HG03196 (cell line): ENCODE data around the gene SP3.
A peak's percentile ranks its signal among the peaks of the same experiment; 100 is the strongest.

Experiments used
- ATAC-seq: cut with Tn5 transposase; IDR thresholded peaks from one replicate; pipeline ENCODE4 v1.9.1; 2021; ENCODE audit not compliant: unreplicated experiment

The SP3 gene

GRCh38 chr2:173969886-173970285, 4.7 kb upstream of the SP3 start:
- ATAC-seq: no peak

GRCh38 chr2:173968551-173968950, 3.4 kb upstream of the SP3 start:
- no peak for ATAC-seq

- no peak for ATAC-seq
Measured at GRCh38 chr2:173966274-173967098, 1.3 kb upstream of the SP3 start.

- ATAC-seq: no peak
Measured at GRCh38 chr2:173964565-173965371, 405 bp downstream of the SP3 start.

GRCh38 chr2:173963817-173964564, 1.2 kb downstream of the SP3 start:
- peak; percentile 53 for ATAC-seq

GRCh38 chr2:173963323-173963816, 1.8 kb downstream of the SP3 start:
- ATAC-seq: peak; percentile 24

- no peak for ATAC-seq
Measured at GRCh38 chr2:173962583-173963110, 2.5 kb downstream of the SP3 start.

- no peak for ATAC-seq
Measured at GRCh38 chr2:173962031-173962430, 3.1 kb downstream of the SP3 start.

GRCh38 chr2:173961346-173961705, 3.8 kb downstream of the SP3 start:
- no peak for ATAC-seq

- no peak for ATAC-seq
Measured at GRCh38 chr2:173959909-173960308, 5.3 kb downstream of the SP3 start.

GRCh38 chr2:173959358-173959884, 5.8 kb downstream of the SP3 start:
- ATAC-seq: no peak

- ATAC-seq: no peak
Measured at GRCh38 chr2:173958198-173958846, 6.9 kb downstream of the SP3 start.

- ATAC-seq: no peak
Measured at GRCh38 chr2:173957517-173957916, 7.7 kb downstream of the SP3 start.

- ATAC-seq: no peak
Measured at GRCh38 chr2:173956454-173956853, 8.7 kb downstream of the SP3 start.

GRCh38 chr2:173955867-173956266, 9.3 kb downstream of the SP3 start:
- ATAC-seq: no peak

- no peak for ATAC-seq
Measured at GRCh38 chr2:173955004-173955403, 10.2 kb downstream of the SP3 start.

GRCh38 chr2:173953047-173953424, 12.1 kb downstream of the SP3 start:
- ATAC-seq: no peak

- ATAC-seq: no peak
Measured at GRCh38 chr2:173952267-173953046, 12.7 kb downstream of the SP3 start.

GRCh38 chr2:173948842-173949241, 16.3 kb downstream of the SP3 start:
- no peak for ATAC-seq

GRCh38 chr2:173948198-173948597, 17.0 kb downstream of the SP3 start:
- ATAC-seq: no peak
